Endothelial cell of umbilical vein (primary cell): ENCODE results near the gene TYROBP. TPM values are rescaled to one million over a fixed set of nuclear protein-coding genes. Genes with fewer than 3 reads are reported as not detected.

Experiments
- BruUV-seq: library from RNA; stranded (reverse); fragments of 400-500 nt; replicated peaks from 2 replicates; lab custom pipeline; 2021; lab: Mats Ljungman, UMichigan
- CTCF ChIA-PET: fragments of 300-600, 350-600 bp; sonication (Branson Sonifier 250); formaldehyde crosslinking; loops from one replicate; lab custom pipeline; 2021; ENCODE audit warnings: antibody characterized with exemption, inconsistent platforms; lab: Charles Lee
- POLR2A ChIA-PET: fragments of 300-600, 350-600 bp; sonication (Branson Sonifier 250); formaldehyde crosslinking; loops from one replicate; lab custom pipeline; 2021; ENCODE audit warnings: antibody characterized with exemption, inconsistent platforms; lab: Charles Lee
- DNase-seq: peaks from one replicate; pipeline ENCODE4 v3.0.0-alpha.2; 2011; ENCODE audit warnings: low read depth, low spot score
- FAIRE-seq: peaks from 2 replicates; lab custom pipeline; 2011; peaks lifted over from hg19 to GRCh38; lab: Jason Lieb, UNC
- H2AFZ ChIP-seq: 2 replicates; pipeline ENCODE4 v1.6.0; 2012; ENCODE audit warnings: low read depth, low read length, control low read depth, inconsistent platforms
- H3K27ac ChIP-seq: 2 replicates; pipeline ENCODE4 v1.5.1; 2011; ENCODE audit warnings: low read depth, mild to moderate bottlenecking, control low read depth, low read length, moderate library complexity; ENCODE audit not compliant: insufficient read depth
- H3K27me3 ChIP-seq, 2 experiments: 2 replicates each; pipeline versions ENCODE4 v1.6.0 to v1.6.1; 2011; ENCODE audit warnings: low read length in 2 of 2, mixed read lengths in 1 of 2; ENCODE audit not compliant: control insufficient read depth in 2 of 2, insufficient read depth in 2 of 2
- H3K36me3 ChIP-seq, 2 experiments: 2 replicates in 1 of 2; 3 replicates in 1 of 2; pipeline ENCODE4 v1.5.1; 2011; ENCODE audit warnings: low read length in 2 of 2, mild to moderate bottlenecking in 1 of 2, moderate library complexity in 1 of 2; ENCODE audit not compliant: control insufficient read depth in 2 of 2, insufficient read depth in 2 of 2; ENCODE audit errors: extremely low read depth in 1 of 2
- H3K4me1 ChIP-seq: 3 replicates; pipeline ENCODE4 v1.5.1; 2011; ENCODE audit warnings: mild to moderate bottlenecking, low read length; ENCODE audit not compliant: control insufficient read depth, insufficient read depth; ENCODE audit errors: extremely low read depth
- H3K4me2 ChIP-seq: 2 replicates; pipeline ENCODE4 v1.6.1; 2011; ENCODE audit warnings: low read length, control low read depth, mixed read lengths; ENCODE audit not compliant: insufficient read depth
- H3K4me3 ChIP-seq, 3 experiments: fragments of 200-600 bp in 1 of 3; sonication (generic), shearing (Covaris generic) in 1 of 3; replicated peaks in 1 of 3; 2 replicates each; pipeline ENCODE4 v1.5.1; 2011 to 2016; ENCODE audit warnings: control low read depth in 3 of 3, low read length in 3 of 3, mild to moderate bottlenecking in 2 of 3, inconsistent platforms in 1 of 3, low read depth in 1 of 3, moderate library complexity in 1 of 3; ENCODE audit not compliant: insufficient read depth in 1 of 3
- H3K79me2 ChIP-seq: 2 replicates; pipeline ENCODE4 v1.6.0; 2012; ENCODE audit warnings: low read length, inconsistent platforms; ENCODE audit not compliant: control insufficient read depth, insufficient read depth
- H3K9ac ChIP-seq: replicated peaks from 2 replicates; pipeline ENCODE3; 2011; ENCODE audit warnings: low read length, control low read depth; ENCODE audit not compliant: insufficient read depth; ENCODE audit errors: extremely low read depth
- H3K9me1 ChIP-seq: replicated peaks from 3 replicates; pipeline ENCODE4 v1.6.0; 2011; ENCODE audit warnings: mild to moderate bottlenecking, low read length; ENCODE audit not compliant: control insufficient read depth, insufficient read depth; ENCODE audit errors: extremely low read depth
- H3K9me3 ChIP-seq: replicated peaks from 2 replicates; pipeline ENCODE4 v1.5.1; 2012; ENCODE audit warnings: low read length, inconsistent platforms; ENCODE audit not compliant: control insufficient read depth, insufficient read depth
- H4K20me1 ChIP-seq: replicated peaks from 2 replicates; pipeline ENCODE3; 2011; ENCODE audit warnings: mild to moderate bottlenecking, low read length; ENCODE audit not compliant: control insufficient read depth, insufficient read depth; ENCODE audit errors: extremely low read depth
- EZH2 ChIP-seq: IDR thresholded peaks from 2 replicates; pipeline ENCODE4 v1.6.1; 2012; ENCODE audit warnings: borderline replicate concordance, low read depth, mild to moderate bottlenecking, moderate library complexity, low read length, inconsistent platforms; ENCODE audit not compliant: severe bottlenecking
- FOS ChIP-seq: IDR thresholded peaks from 2 replicates; pipeline ENCODE4 v1.6.1; 2011; ENCODE audit warnings: mild to moderate bottlenecking, low read length, moderate library complexity, borderline replicate concordance; ENCODE audit not compliant: insufficient read depth
- GATA2 ChIP-seq: IDR thresholded peaks from 2 replicates; pipeline ENCODE4 v1.7.0; 2011; ENCODE audit warnings: low read depth, mild to moderate bottlenecking, moderate library complexity, mixed read lengths, low read length; ENCODE audit not compliant: insufficient read length, insufficient read depth
- JUN ChIP-seq: IDR thresholded peaks from 2 replicates; pipeline ENCODE4 v1.6.1; 2011; ENCODE audit warnings: borderline replicate concordance, low read depth; ENCODE audit not compliant: insufficient read length, insufficient read depth
- MAX ChIP-seq: IDR thresholded peaks from 2 replicates; pipeline ENCODE4 v1.6.1; 2011; ENCODE audit not compliant: insufficient read depth, insufficient read length
- MYC ChIP-seq: IDR thresholded peaks from one replicate; pipeline ENCODE4 v1.6.1; 2011; ENCODE audit warnings: mild to moderate bottlenecking, low read depth, low read length
- POLR2A ChIP-seq: IDR thresholded peaks from 2 replicates; pipeline ENCODE4 v1.6.1; 2012; ENCODE audit warnings: low read depth, mild to moderate bottlenecking, control low read depth, low read length
- POLR2AphosphoS5 ChIP-seq: IDR thresholded peaks from 2 replicates; pipeline ENCODE4 v1.6.1; 2012; ENCODE audit warnings: low read depth, mild to moderate bottlenecking, control low read depth, low read length, moderate library complexity; ENCODE audit not compliant: insufficient read depth
- dilution Hi-C: fragments of 300-500 bp; cut with MboI; formaldehyde crosslinking; loops from one replicate; pipeline ENCODE4 v1.15.0; 2019; ENCODE audit warnings: low sequenced_read_pairs; ENCODE audit not compliant: extremely low pct_ligation_motif_present
- intact Hi-C: fragments of 100-400 bp; cut with micrococcal nuclease; formaldehyde crosslinking; loops from one replicate; pipeline ENCODE4 v1.10.0; 2022
- polyA plus RNA-seq, 4 experiments: library from polyadenylated mRNA; depleted of rRNA in 3 of 4; stranded (reverse) in 3 of 4; unstranded in 1 of 4; fragments of >200 nt; gene quantifications; 2 replicates each; pipeline versions ENCODE4 v1.2.1 to v1.2.3, GENCODE V29; 2011 to 2012; ENCODE audit warnings: missing spikeins in 1 of 4
- total RNA-seq: library from RNA; stranded (reverse); gene quantifications from 2 replicates; pipeline ENCODE4 v1.2.3, GENCODE V29; 2021
- TF ChIP-seq, protein P1 (sequence below), 2 donors: IDR thresholded peaks; 1 replicate in 1 of 2; 2 replicates in 1 of 2; pipeline ENCODE4 v1.5.1; 2011; ENCODE audit warnings: low read length in 2 of 2, mild to moderate bottlenecking in 2 of 2, moderate library complexity in 2 of 2, control low read depth in 1 of 2, inconsistent platforms in 1 of 2, low read depth in 1 of 2; ENCODE audit not compliant: insufficient read depth in 1 of 2; ENCODE audit errors: extremely low read depth in 1 of 2

The TYROBP gene
- total and polyA plus RNA-seq, 2 donors (not counting 3 experiments of a cell fraction or from before 2014, with no cell fraction given), result not detected

GRCh38 chr19:35874392-35874930 lies 33.6 kb downstream of the TYROBP start:
- Histone ChIP-seq H3K36me3 (no peaks in the 10 kb centered on the region), H3K9me3 (no peaks in the 10 kb centered on the region), H3K4me2 (no peak overlapping the region), H3K4me1 (no peaks in the 10 kb centered on the region), H3K4me3 (no peak overlapping the region), H4K20me1 (no peaks in the 10 kb centered on the region), H3K27ac (no peak overlapping the region), H3K79me2 (no peaks in the 10 kb centered on the region), H3K9ac (no peak overlapping the region), H2AFZ (no peak overlapping the region), H3K27me3 (no peaks in the 10 kb centered on the region), H3K9me1 (no peaks in the 10 kb centered on the region)
- no peak for DNase-seq
- dilution Hi-C loops, result no loop called here
- BruUV-seq, result no TSS peak
- CTCF ChIA-PET, result no interaction called here
- FAIRE-seq, result no peak
- TF ChIP-seq EZH2 (no peak), POLR2AphosphoS5 (no peak), JUN (no peak), FOS (no peak), MAX (no peak), POLR2A (no peak)
- intact Hi-C loops, result no loop called here
- POLR2A ChIA-PET, result interaction anchor here (0.7 kb wide), 1 partner anchor 9 kb away, joined by 4 read pairs; no protein-coding TSS in a partner anchor

GRCh38 chr19:35872180-35872579 lies 35.9 kb downstream of the TYROBP start:
- dilution Hi-C loops, result no loop called here
- POLR2A ChIA-PET, result no interaction called here
- DNase-seq (no peak), FAIRE-seq (no peak)
- no peak overlapping the region for H2AFZ ChIP-seq
- CTCF ChIA-PET, result no interaction called here
- H3K4me2 ChIP-seq, result no peak overlapping the region
- no peak overlapping the region for H3K4me3 ChIP-seq
- TF ChIP-seq MYC (no peak), JUN (no peak), FOS (no peak), EZH2 (no peak), GATA2 (no peak), POLR2A (no peak), MAX (no peak), POLR2AphosphoS5 (no peak)
- TF ChIP-seq, protein P1, sequence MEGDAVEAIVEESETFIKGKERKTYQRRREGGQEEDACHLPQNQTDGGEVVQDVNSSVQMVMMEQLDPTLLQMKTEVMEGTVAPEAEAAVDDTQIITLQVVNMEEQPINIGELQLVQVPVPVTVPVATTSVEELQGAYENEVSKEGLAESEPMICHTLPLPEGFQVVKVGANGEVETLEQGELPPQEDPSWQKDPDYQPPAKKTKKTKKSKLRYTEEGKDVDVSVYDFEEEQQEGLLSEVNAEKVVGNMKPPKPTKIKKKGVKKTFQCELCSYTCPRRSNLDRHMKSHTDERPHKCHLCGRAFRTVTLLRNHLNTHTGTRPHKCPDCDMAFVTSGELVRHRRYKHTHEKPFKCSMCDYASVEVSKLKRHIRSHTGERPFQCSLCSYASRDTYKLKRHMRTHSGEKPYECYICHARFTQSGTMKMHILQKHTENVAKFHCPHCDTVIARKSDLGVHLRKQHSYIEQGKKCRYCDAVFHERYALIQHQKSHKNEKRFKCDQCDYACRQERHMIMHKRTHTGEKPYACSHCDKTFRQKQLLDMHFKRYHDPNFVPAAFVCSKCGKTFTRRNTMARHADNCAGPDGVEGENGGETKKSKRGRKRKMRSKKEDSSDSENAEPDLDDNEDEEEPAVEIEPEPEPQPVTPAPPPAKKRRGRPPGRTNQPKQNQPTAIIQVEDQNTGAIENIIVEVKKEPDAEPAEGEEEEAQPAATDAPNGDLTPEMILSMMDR (IDR thresholded peaks at IDR 0.05; ENCODE audit: extremely low read depth in 1 of 2, insufficient read depth in 1 of 2, low read depth in 1 of 2, low read length in 2 of 2), result no peak
- peaks cover 4% of the 10 kb centered on the region for H3K4me1 ChIP-seq
- no peak overlapping the region for H3K9ac ChIP-seq
- H3K79me2 ChIP-seq, result no peaks in the 10 kb centered on the region
- no peak overlapping the region for H3K27ac ChIP-seq
- BruUV-seq, result no TSS peak
- peaks cover 0 to 7% of the 10 kb centered on the region in 2 experiments for H3K27me3 ChIP-seq
- no peaks in the 10 kb centered on the region for H4K20me1 ChIP-seq
- no peaks in the 10 kb centered on the region for H3K9me1 ChIP-seq
- H3K36me3 ChIP-seq, result no peaks in the 10 kb centered on the region
- H3K9me3 ChIP-seq, result no peaks in the 10 kb centered on the region
- intact Hi-C loops, result no loop called here
